Measurements from ENCODE around the gene ALCAM. TPM values are rescaled to one million over a fixed set of nuclear protein-coding genes. Genes with fewer than 3 reads are reported as not detected.

Gene ALCAM
- total RNA-seq, 4 donors from 2014 or later: 7.3 to 249 (median 26.8) TPM

- TF ChIP-seq CTCF (IDR thresholded peaks at IDR 0.05; ENCODE audit: low read depth): no peak
Measured at GRCh38 chr3:105497386-105497785, 130.7 kb downstream of the ALCAM start.

GRCh38 chr3:105499961-105500360 lies 133.3 kb downstream of the ALCAM start:
- no peak for TF ChIP-seq CTCF (IDR thresholded peaks at IDR 0.05; ENCODE audit: low read depth)

GRCh38 chr3:105502333-105502732 lies 135.6 kb downstream of the ALCAM start:
- TF ChIP-seq CTCF (IDR thresholded peaks at IDR 0.05; ENCODE audit: low read depth): no peak

GRCh38 chr3:105503191-105503593 lies 136.5 kb downstream of the ALCAM start:
- no peak for TF ChIP-seq CTCF (IDR thresholded peaks at IDR 0.05; ENCODE audit: low read depth)

- TF ChIP-seq CTCF (IDR thresholded peaks at IDR 0.05; ENCODE audit: low read depth): no peak
Measured at GRCh38 chr3:105504440-105504951, 137.8 kb downstream of the ALCAM start.

GRCh38 chr3:105505170-105505569 lies 138.5 kb downstream of the ALCAM start:
- TF ChIP-seq CTCF (IDR thresholded peaks at IDR 0.05; ENCODE audit: low read depth): no peak

- TF ChIP-seq CTCF (IDR thresholded peaks at IDR 0.05; ENCODE audit: low read depth): no peak
Measured at GRCh38 chr3:105511031-105511430, 144.3 kb downstream of the ALCAM start.

Measured in subcutaneous adipose tissue (tissue), 4 donors.